Prostate gland (tissue), 2 donors: Measurements from ENCODE around the gene RASSF1.

Experiments used
- CTCF ChIP-seq, 4 experiments: fragments of 200-600 bp in 2 of 4; fragments of 450-650 bp in 2 of 4; sonication (generic) in 2 of 4; IDR thresholded peaks; 1 replicate in 3 of 4; 2 replicates in 1 of 4; pipeline ENCODE4 v1.5.1; 2016 to 2019; ENCODE audit warnings: antibody characterized with exemption in 4 of 4, mild to moderate bottlenecking in 2 of 4, moderate library complexity in 2 of 4
- POLR2AphosphoS5 ChIP-seq: sonication (generic); formaldehyde crosslinking; IDR thresholded peaks from one replicate; pipeline ENCODE4 v1.6.1; 2017; ENCODE audit warnings: antibody characterized with exemption

- TF ChIP-seq CTCF (IDR thresholded peaks at IDR 0.05): no peak
- TF ChIP-seq POLR2AphosphoS5: no peak
These were observed 10.7 kb upstream of the RASSF1 start for GRCh38 chr3:50351323-50351697.
